Measurements from ENCODE around the gene TEX12.

DNA sequence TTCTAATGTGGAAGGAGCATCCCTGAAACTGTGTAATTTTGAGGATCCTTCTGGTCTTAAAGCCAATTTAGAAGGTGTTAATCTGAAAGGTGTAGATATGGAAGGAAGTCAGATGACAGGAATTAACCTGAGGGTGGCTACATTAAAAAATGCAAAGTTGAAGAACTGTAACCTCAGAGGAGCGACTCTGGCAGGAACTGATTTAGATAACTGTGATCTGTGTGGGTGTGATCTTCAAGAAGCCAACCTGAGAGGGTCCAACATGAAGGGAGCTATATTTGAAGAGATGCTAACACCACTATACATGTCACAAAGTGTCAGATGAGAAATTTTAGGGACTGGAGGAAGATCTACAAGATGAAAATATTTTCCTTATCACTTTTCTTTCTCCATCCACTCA is 15.7 kb downstream of the TEX12 start:
- TF ChIP-seq EZH2 (IDR thresholded peaks at IDR 0.05; ENCODE audit: borderline replicate concordance, low read depth, low read length, severe bottlenecking): no peak
- TF ChIP-seq CTCF (IDR thresholded peaks at IDR 0.05; ENCODE audit: borderline replicate concordance, extremely low read depth, low read length, poor library complexity, severe bottlenecking): no peak

Measured in DND-41 (cell line).